Progenitor cell of endocrine pancreas (in vitro differentiated cells): ENCODE results near the gene PSMF1. TPM values are rescaled to one million over a fixed set of nuclear protein-coding genes. Genes with fewer than 3 reads are reported as not detected.

Experiments
- DNase-seq: peaks from one replicate; pipeline ENCODE4 v3.0.0; 2021; ENCODE audit warnings: low spot score; ENCODE audit not compliant: unreplicated experiment
- H3K27ac Mint-ChIP-seq: 2 replicates; pipeline ENCODE4 v1.8.0; 2021; ENCODE audit warnings: mild to moderate bottlenecking, moderate library complexity, mixed read lengths
- H3K27me3 Mint-ChIP-seq: 2 replicates; pipeline ENCODE4 v1.8.0; 2021; ENCODE audit warnings: mixed read lengths
- H3K36me3 Mint-ChIP-seq: 2 replicates; pipeline ENCODE4 v1.8.0; 2022; ENCODE audit warnings: mixed read lengths; ENCODE audit not compliant: insufficient read depth
- H3K4me1 Mint-ChIP-seq: 2 replicates; pipeline ENCODE4 v1.8.0; 2021; ENCODE audit warnings: low read depth, mixed read lengths
- H3K4me3 Mint-ChIP-seq: 2 replicates; pipeline ENCODE4 v1.8.0; 2021; ENCODE audit warnings: low read depth, mild to moderate bottlenecking, moderate library complexity, mixed read lengths
- H3K9me3 Mint-ChIP-seq: 2 replicates; pipeline ENCODE4 v1.8.0; 2021; ENCODE audit warnings: low read depth, mixed read lengths
- CTCF ChIP-seq: fragments of 200-600 bp; sonication (generic); IDR thresholded peaks from one replicate; pipeline ENCODE4 v1.5.0; 2021; ENCODE audit warnings: antibody characterized with exemption, mild to moderate bottlenecking; ENCODE audit not compliant: unreplicated experiment
- total RNA-seq: library from RNA; stranded (reverse); gene quantifications from 2 replicates; pipeline ENCODE4 v1.2.1, GENCODE V29; 2021

The PSMF1 gene
- total RNA-seq, 1 donor from 2014 or later, result 92.5 TPM

DNA sequence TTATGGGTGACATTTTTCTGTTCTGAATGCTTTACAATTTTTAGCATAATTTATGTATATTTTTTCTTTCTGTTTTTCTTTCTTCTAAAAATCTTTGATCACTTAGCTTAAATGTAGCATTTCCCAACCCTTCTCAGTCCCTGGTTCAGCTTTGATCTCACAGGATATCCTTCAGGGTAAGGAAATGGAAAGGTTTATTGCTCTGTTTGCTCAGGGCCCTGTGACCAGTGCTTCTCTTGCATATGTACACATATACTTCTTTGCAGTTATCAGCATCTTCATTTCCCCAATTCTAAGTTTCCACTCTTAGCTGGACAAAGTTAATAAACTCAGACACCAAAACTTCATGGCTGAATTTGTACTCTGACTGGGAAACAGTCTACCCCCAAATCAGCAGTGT, 35.8 kb downstream of the PSMF1 start:
- no peak for DNase-seq
- Mint-ChIP-seq H3K4me1 (peaks cover 5% of the 10 kb centered on the region), H3K36me3 (peaks cover 28% of the 10 kb centered on the region), H3K27me3 (no peaks in the 10 kb centered on the region), H3K9me3 (peaks cover 4% of the 10 kb centered on the region), H3K27ac (no peak overlapping the region), H3K4me3 (no peak overlapping the region)
- no peak for TF ChIP-seq CTCF

DNA sequence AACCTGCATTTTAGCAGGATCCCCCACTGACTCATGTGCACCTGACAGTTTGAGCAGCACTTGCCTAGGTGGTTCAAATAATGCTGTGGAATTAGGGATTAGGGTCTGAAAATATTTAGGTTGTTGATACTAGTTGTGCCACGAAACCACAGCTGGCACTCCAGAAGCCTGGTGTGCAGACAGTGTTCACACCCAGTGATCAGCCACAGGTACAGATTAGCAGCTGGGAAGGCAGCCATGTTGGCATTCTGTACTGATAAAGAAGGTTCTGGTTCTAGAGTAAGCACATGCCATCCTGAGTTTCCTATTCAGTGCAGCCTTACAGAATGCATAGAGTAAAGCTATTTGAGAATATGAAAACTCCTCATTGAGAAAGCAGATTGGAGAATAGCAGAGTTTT, 36.3 kb downstream of the PSMF1 start:
- DNase-seq, result no peak
- no peak overlapping the region for H3K4me3 Mint-ChIP-seq
- TF ChIP-seq CTCF, result no peak
- H3K27ac Mint-ChIP-seq, result no peak overlapping the region
- H3K36me3 Mint-ChIP-seq, result peaks cover 28% of the 10 kb centered on the region
- peaks cover 5% of the 10 kb centered on the region for H3K4me1 Mint-ChIP-seq
- peaks cover 4% of the 10 kb centered on the region for H3K9me3 Mint-ChIP-seq
- no peaks in the 10 kb centered on the region for H3K27me3 Mint-ChIP-seq

DNA sequence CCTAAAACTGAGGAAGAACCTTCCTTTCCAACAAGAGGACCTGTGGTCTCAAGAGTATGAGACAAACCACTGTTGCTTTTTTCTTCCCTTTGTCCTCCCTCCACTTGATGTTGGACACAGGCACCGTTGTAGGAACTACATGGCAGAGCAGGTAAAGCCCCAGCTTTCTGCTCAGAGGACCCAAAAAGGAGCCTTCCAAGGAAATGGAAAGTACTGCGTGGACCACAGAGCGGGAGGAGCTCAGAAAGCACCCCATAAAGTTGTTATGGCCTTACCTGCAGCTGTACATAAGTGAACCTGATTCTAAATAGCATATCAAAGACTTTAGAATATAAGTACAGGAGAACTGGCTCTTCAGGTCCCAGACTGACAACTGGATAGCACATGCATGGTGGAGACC, 36.9 kb downstream of the PSMF1 start:
- Mint-ChIP-seq H3K4me3 (no peak overlapping the region), H3K9me3 (peaks cover 4% of the 10 kb centered on the region), H3K36me3 (peaks cover 28% of the 10 kb centered on the region), H3K27ac (no peak overlapping the region), H3K4me1 (peaks cover 5% of the 10 kb centered on the region), H3K27me3 (no peaks in the 10 kb centered on the region)
- DNase-seq, result no peak
- no peak for TF ChIP-seq CTCF

DNA sequence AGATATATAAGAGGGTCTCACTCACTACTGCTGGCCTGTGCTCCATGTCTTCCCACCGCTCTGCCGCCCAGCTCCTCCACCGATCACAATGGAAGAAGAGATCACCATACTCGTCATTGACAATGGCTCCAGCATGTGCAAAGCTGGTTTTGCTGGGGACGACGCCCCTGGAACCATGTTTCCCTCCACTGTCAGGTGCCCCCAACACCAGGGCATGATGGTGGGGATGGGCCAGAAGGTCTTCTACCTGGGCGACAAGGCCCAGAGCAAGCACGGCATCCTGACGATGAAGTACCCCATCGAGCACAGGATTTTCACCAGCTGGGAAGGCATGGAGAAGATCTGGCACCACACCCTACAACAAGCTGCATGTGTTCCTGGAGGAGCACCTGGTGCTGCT, 42.1 kb downstream of the PSMF1 start:
- peaks cover 4% of the 10 kb centered on the region for H3K9me3 Mint-ChIP-seq
- H3K27me3 Mint-ChIP-seq, result no peaks in the 10 kb centered on the region
- no peak for DNase-seq
- H3K36me3 Mint-ChIP-seq, result peaks cover 24% of the 10 kb centered on the region
- no peak overlapping the region for H3K27ac Mint-ChIP-seq
- H3K4me3 Mint-ChIP-seq, result no peak overlapping the region
- no peak for TF ChIP-seq CTCF
- H3K4me1 Mint-ChIP-seq, result no peaks in the 10 kb centered on the region

DNA sequence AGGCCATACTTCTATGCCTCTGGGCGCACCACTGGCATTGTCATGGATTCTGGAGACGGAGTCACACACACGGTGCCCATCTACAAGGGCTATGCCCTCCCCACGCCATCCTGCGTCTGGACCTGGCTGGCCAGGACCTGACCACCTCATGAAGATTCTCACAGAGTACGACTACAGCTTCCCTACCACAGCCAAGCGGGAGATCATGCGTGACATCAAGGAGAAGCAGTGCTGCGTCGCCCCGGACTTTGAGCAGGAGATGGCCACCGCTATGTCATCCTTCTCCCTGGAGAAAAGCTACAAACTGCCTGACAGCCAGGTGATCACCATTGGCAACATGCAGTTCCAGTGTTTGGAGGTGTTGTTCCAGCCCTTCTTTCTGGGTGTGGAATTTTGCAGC, 42.6 kb downstream of the PSMF1 start:
- no peak for DNase-seq
- H3K9me3 Mint-ChIP-seq, result peaks cover 2% of the 10 kb centered on the region
- no peaks in the 10 kb centered on the region for H3K4me1 Mint-ChIP-seq
- H3K36me3 Mint-ChIP-seq, result peaks cover 19% of the 10 kb centered on the region
- TF ChIP-seq CTCF, result no peak
- no peak overlapping the region for H3K4me3 Mint-ChIP-seq
- H3K27me3 Mint-ChIP-seq, result no peaks in the 10 kb centered on the region
- no peak overlapping the region for H3K27ac Mint-ChIP-seq

GRCh38 chr20:1163105-1163504, 44.7 kb downstream of the PSMF1 start:
- Mint-ChIP-seq H3K27me3 (no peaks in the 10 kb centered on the region), H3K9me3 (no peaks in the 10 kb centered on the region), H3K36me3 (peaks cover 21% of the 10 kb centered on the region), H3K27ac (no peak overlapping the region), H3K4me3 (no peak overlapping the region), H3K4me1 (no peaks in the 10 kb centered on the region)
- no peak for DNase-seq
- no peak for TF ChIP-seq CTCF
